ENCODE measurements around the gene IPCEF1. TPM values are rescaled to one million over a fixed set of nuclear protein-coding genes. Genes with fewer than 3 reads are reported as not detected.

The IPCEF1 gene
- polyA plus RNA-seq, 2 donors, result 0.35 to 0.65 TPM

GRCh38 chr6:154394571-154394970 lies 38.0 kb upstream of the IPCEF1 start:
- WGBS, 2 donors, result 78 to 85% methylated on average over 3 of the region's 3 CpGs
- no peak overlapping the region for H3K27ac ChIP-seq (ENCODE audit: low read depth in 2 of 2, low read length in 1 of 2)
- H3K36me3 ChIP-seq (ENCODE audit: control insufficient read depth in 2 of 2, insufficient read depth in 2 of 2, low read length in 1 of 2), result no peaks in the 10 kb centered on the region
- no peaks in the 10 kb centered on the region for H3K4me1 ChIP-seq (ENCODE audit: control insufficient read depth in 2 of 2, insufficient read depth in 2 of 2, low read length in 1 of 2)
- no peaks in the 10 kb centered on the region for H3K9me3 ChIP-seq (ENCODE audit: control insufficient read depth in 2 of 2, insufficient read depth in 1 of 2, low read depth in 1 of 2, low read length in 1 of 2)
- no peaks in the 10 kb centered on the region for H3K27me3 ChIP-seq (ENCODE audit: control insufficient read depth in 1 of 2, insufficient read depth in 2 of 2, low read length in 2 of 2)
- H3K4me3 ChIP-seq (ENCODE audit: low read depth in 1 of 2, low read length in 2 of 2), result no peak overlapping the region

GRCh38 chr6:154390034-154390433 lies 33.4 kb upstream of the IPCEF1 start:
- no peaks in the 10 kb centered on the region for H3K27me3 ChIP-seq (ENCODE audit: control insufficient read depth in 1 of 2, insufficient read depth in 2 of 2, low read length in 2 of 2)
- H3K4me1 ChIP-seq (ENCODE audit: control insufficient read depth in 2 of 2, insufficient read depth in 2 of 2, low read length in 1 of 2), result no peaks in the 10 kb centered on the region
- H3K9me3 ChIP-seq (ENCODE audit: control insufficient read depth in 2 of 2, insufficient read depth in 1 of 2, low read depth in 1 of 2, low read length in 1 of 2), result no peaks in the 10 kb centered on the region
- H3K4me3 ChIP-seq (ENCODE audit: low read depth in 1 of 2, low read length in 2 of 2), result no peak overlapping the region
- 74 to 88% methylated on average over 1 of the region's 1 CpG for WGBS, 2 donors
- no peak overlapping the region for H3K27ac ChIP-seq (ENCODE audit: low read depth in 2 of 2, low read length in 1 of 2)
- no peaks in the 10 kb centered on the region for H3K36me3 ChIP-seq (ENCODE audit: control insufficient read depth in 2 of 2, insufficient read depth in 2 of 2, low read length in 1 of 2)

- H3K36me3 ChIP-seq (ENCODE audit: control insufficient read depth in 2 of 2, insufficient read depth in 2 of 2, low read length in 1 of 2), result no peaks in the 10 kb centered on the region
- H3K27ac ChIP-seq (ENCODE audit: low read depth in 2 of 2, low read length in 1 of 2), result no peak overlapping the region
- no peaks in the 10 kb centered on the region for H3K9me3 ChIP-seq (ENCODE audit: control insufficient read depth in 2 of 2, insufficient read depth in 1 of 2, low read depth in 1 of 2, low read length in 1 of 2)
- no peak overlapping the region for H3K4me3 ChIP-seq (ENCODE audit: low read depth in 1 of 2, low read length in 2 of 2)
- WGBS, 2 donors, result 96 to 98% methylated on average over 3 of the region's 3 CpGs
- H3K4me1 ChIP-seq (ENCODE audit: control insufficient read depth in 2 of 2, insufficient read depth in 2 of 2, low read length in 1 of 2), result no peaks in the 10 kb centered on the region
- no peaks in the 10 kb centered on the region for H3K27me3 ChIP-seq (ENCODE audit: control insufficient read depth in 1 of 2, insufficient read depth in 2 of 2, low read length in 2 of 2)
These were observed 32.2 kb upstream of the IPCEF1 start for GRCh38 chr6:154388803-154389202.

GRCh38 chr6:154386848-154387717 lies 30.5 kb upstream of the IPCEF1 start:
- H3K9me3 ChIP-seq (ENCODE audit: control insufficient read depth in 2 of 2, insufficient read depth in 1 of 2, low read depth in 1 of 2, low read length in 1 of 2), result peaks cover 0 to 2% of the 10 kb centered on the region in 2 donors
- no peaks in the 10 kb centered on the region for H3K36me3 ChIP-seq (ENCODE audit: control insufficient read depth in 2 of 2, insufficient read depth in 2 of 2, low read length in 1 of 2)
- no peak overlapping the region for H3K4me3 ChIP-seq (ENCODE audit: low read depth in 1 of 2, low read length in 2 of 2)
- H3K4me1 ChIP-seq (ENCODE audit: control insufficient read depth in 2 of 2, insufficient read depth in 2 of 2, low read length in 1 of 2), result no peaks in the 10 kb centered on the region
- WGBS, 2 donors, result 85 to 91% methylated on average over 5 of the region's 5 CpGs
- no peak overlapping the region for H3K27ac ChIP-seq (ENCODE audit: low read depth in 2 of 2, low read length in 1 of 2)
- H3K27me3 ChIP-seq (ENCODE audit: control insufficient read depth in 1 of 2, insufficient read depth in 2 of 2, low read length in 2 of 2), result no peaks in the 10 kb centered on the region

GRCh38 chr6:154384191-154384590 lies 27.6 kb upstream of the IPCEF1 start:
- no peaks in the 10 kb centered on the region for H3K36me3 ChIP-seq (ENCODE audit: control insufficient read depth in 2 of 2, insufficient read depth in 2 of 2, low read length in 1 of 2)
- no peak overlapping the region for H3K4me3 ChIP-seq (ENCODE audit: low read depth in 1 of 2, low read length in 2 of 2)
- H3K9me3 ChIP-seq (ENCODE audit: control insufficient read depth in 2 of 2, insufficient read depth in 1 of 2, low read depth in 1 of 2, low read length in 1 of 2), result peaks cover 0 to 2% of the 10 kb centered on the region in 2 donors
- no peak overlapping the region for H3K27ac ChIP-seq (ENCODE audit: low read depth in 2 of 2, low read length in 1 of 2)
- no peaks in the 10 kb centered on the region for H3K4me1 ChIP-seq (ENCODE audit: control insufficient read depth in 2 of 2, insufficient read depth in 2 of 2, low read length in 1 of 2)
- H3K27me3 ChIP-seq (ENCODE audit: control insufficient read depth in 1 of 2, insufficient read depth in 2 of 2, low read length in 2 of 2), result no peaks in the 10 kb centered on the region
- 41 to 43% methylated on average over 2 of the region's 2 CpGs for WGBS, 2 donors

- Histone ChIP-seq H3K9me3 (ENCODE audit: control insufficient read depth in 2 of 2, insufficient read depth in 1 of 2, low read depth in 1 of 2, low read length in 1 of 2) (peaks cover 0 to 2% of the 10 kb centered on the region in 2 donors), H3K36me3 (ENCODE audit: control insufficient read depth in 2 of 2, insufficient read depth in 2 of 2, low read length in 1 of 2) (no peaks in the 10 kb centered on the region), H3K27ac (ENCODE audit: low read depth in 2 of 2, low read length in 1 of 2) (no peak overlapping the region), H3K4me3 (ENCODE audit: low read depth in 1 of 2, low read length in 2 of 2) (no peak overlapping the region), H3K4me1 (ENCODE audit: control insufficient read depth in 2 of 2, insufficient read depth in 2 of 2, low read length in 1 of 2) (no peaks in the 10 kb centered on the region), H3K27me3 (ENCODE audit: control insufficient read depth in 1 of 2, insufficient read depth in 2 of 2, low read length in 2 of 2) (no peaks in the 10 kb centered on the region)
- 92 to 94% methylated on average over 6 of the region's 6 CpGs for WGBS, 2 donors
These were observed 26.7 kb upstream of the IPCEF1 start for GRCh38 chr6:154383273-154383672.

GRCh38 chr6:154382740-154383139 lies 26.1 kb upstream of the IPCEF1 start:
- peaks cover 0 to 2% of the 10 kb centered on the region in 2 donors for H3K9me3 ChIP-seq (ENCODE audit: control insufficient read depth in 2 of 2, insufficient read depth in 1 of 2, low read depth in 1 of 2, low read length in 1 of 2)
- no peaks in the 10 kb centered on the region for H3K4me1 ChIP-seq (ENCODE audit: control insufficient read depth in 2 of 2, insufficient read depth in 2 of 2, low read length in 1 of 2)
- H3K4me3 ChIP-seq (ENCODE audit: low read depth in 1 of 2, low read length in 2 of 2), result no peak overlapping the region
- no peaks in the 10 kb centered on the region for H3K27me3 ChIP-seq (ENCODE audit: control insufficient read depth in 1 of 2, insufficient read depth in 2 of 2, low read length in 2 of 2)
- 75 to 87% methylated on average over 8 of the region's 8 CpGs for whole genome bisulfite sequencing, 2 donors
- no peaks in the 10 kb centered on the region for H3K36me3 ChIP-seq (ENCODE audit: control insufficient read depth in 2 of 2, insufficient read depth in 2 of 2, low read length in 1 of 2)
- no peak overlapping the region for H3K27ac ChIP-seq (ENCODE audit: low read depth in 2 of 2, low read length in 1 of 2)

GRCh38 chr6:154381548-154381947 lies 24.9 kb upstream of the IPCEF1 start:
- WGBS, 2 donors, result 89 to 94% methylated on average over 4 of the region's 4 CpGs
- Histone ChIP-seq H3K4me1 (ENCODE audit: control insufficient read depth in 2 of 2, insufficient read depth in 2 of 2, low read length in 1 of 2) (no peaks in the 10 kb centered on the region), H3K27me3 (ENCODE audit: control insufficient read depth in 1 of 2, insufficient read depth in 2 of 2, low read length in 2 of 2) (no peaks in the 10 kb centered on the region), H3K27ac (ENCODE audit: low read depth in 2 of 2, low read length in 1 of 2) (no peak overlapping the region), H3K4me3 (ENCODE audit: low read depth in 1 of 2, low read length in 2 of 2) (no peak overlapping the region), H3K9me3 (ENCODE audit: control insufficient read depth in 2 of 2, insufficient read depth in 1 of 2, low read depth in 1 of 2, low read length in 1 of 2) (peaks cover 0 to 2% of the 10 kb centered on the region in 2 donors), H3K36me3 (ENCODE audit: control insufficient read depth in 2 of 2, insufficient read depth in 2 of 2, low read length in 1 of 2) (no peaks in the 10 kb centered on the region)

GRCh38 chr6:154380741-154381140 lies 24.1 kb upstream of the IPCEF1 start:
- Histone ChIP-seq H3K27ac (ENCODE audit: low read depth in 2 of 2, low read length in 1 of 2) (no peak overlapping the region), H3K9me3 (ENCODE audit: control insufficient read depth in 2 of 2, insufficient read depth in 1 of 2, low read depth in 1 of 2, low read length in 1 of 2) (peaks cover 0 to 2% of the 10 kb centered on the region in 2 donors), H3K27me3 (ENCODE audit: control insufficient read depth in 1 of 2, insufficient read depth in 2 of 2, low read length in 2 of 2) (no peaks in the 10 kb centered on the region), H3K36me3 (ENCODE audit: control insufficient read depth in 2 of 2, insufficient read depth in 2 of 2, low read length in 1 of 2) (no peaks in the 10 kb centered on the region), H3K4me3 (ENCODE audit: low read depth in 1 of 2, low read length in 2 of 2) (no peak overlapping the region), H3K4me1 (ENCODE audit: control insufficient read depth in 2 of 2, insufficient read depth in 2 of 2, low read length in 1 of 2) (no peaks in the 10 kb centered on the region)
- WGBS, 2 donors, result 55% methylated on average over 2 of the region's 2 CpGs

- H3K4me1 ChIP-seq (ENCODE audit: control insufficient read depth in 2 of 2, insufficient read depth in 2 of 2, low read length in 1 of 2), result no peaks in the 10 kb centered on the region
- H3K27me3 ChIP-seq (ENCODE audit: control insufficient read depth in 1 of 2, insufficient read depth in 2 of 2, low read length in 2 of 2), result no peaks in the 10 kb centered on the region
- no peaks in the 10 kb centered on the region for H3K36me3 ChIP-seq (ENCODE audit: control insufficient read depth in 2 of 2, insufficient read depth in 2 of 2, low read length in 1 of 2)
- WGBS, 2 donors, result 96 to 99% methylated on average over 3 of the region's 3 CpGs
- peaks cover 0 to 2% of the 10 kb centered on the region in 2 donors for H3K9me3 ChIP-seq (ENCODE audit: control insufficient read depth in 2 of 2, insufficient read depth in 1 of 2, low read depth in 1 of 2, low read length in 1 of 2)
- H3K27ac ChIP-seq (ENCODE audit: low read depth in 2 of 2, low read length in 1 of 2), result no peak overlapping the region
- no peak overlapping the region for H3K4me3 ChIP-seq (ENCODE audit: low read depth in 1 of 2, low read length in 2 of 2)
These were observed 23.0 kb upstream of the IPCEF1 start for GRCh38 chr6:154379585-154379984.

Measured in esophagus (tissue), 2 donors.